ENCODE measurements around the gene KSR1.
"Not testable (repeated sequence)": the region's sequence is repeated elsewhere in the genome, so short reads cannot be mapped to it uniquely, and the experiment has no call there.

- not testable (repeated sequence) for TF ChIP-seq POLR2A, CTCF (IDR thresholded peaks at IDR 0.05)
Observed at GRCh38 chr17:27645621-27646020, 189.4 kb downstream of the KSR1 start.
